Activated CD8-positive, alpha-beta T cell treated with anti-CD3 and anti-CD28 coated beads, Interleukin-2, amount 10 ng/mL, durations not matched to agents 7 days and 5 days (primary cell): Measurements from ENCODE around the gene TEAD1. TPM values are rescaled to one million over a fixed set of nuclear protein-coding genes. Genes with fewer than 3 reads are reported as not detected.

Source experiments
- ATAC-seq: fragments of 150-1000 bp; cut with Tn5 transposase; one replicate; pipeline ENCODE4 v1.10.0; 2021; ENCODE audit warnings: moderate library complexity
- CTCF ChIA-PET: fragments of 350-600 bp; sonication (Branson Sonifier 250); formaldehyde crosslinking; loops from one replicate; lab custom pipeline; 2021; ENCODE audit warnings: antibody characterized with exemption; lab: Charles Lee
- POLR2A ChIA-PET: fragments of 350-600 bp; sonication (Branson Sonifier 250); formaldehyde crosslinking; loops from one replicate; lab custom pipeline; 2021; ENCODE audit warnings: antibody characterized with exemption; lab: Charles Lee
- DNase-seq: peaks from one replicate; pipeline ENCODE4 v3.0.0-alpha.2; 2020
- H3K27ac Mint-ChIP-seq: one replicate; pipeline ENCODE4 v1.8.0; 2021; ENCODE audit warnings: mild to moderate bottlenecking, mixed read lengths
- H3K27me3 Mint-ChIP-seq: one replicate; pipeline ENCODE4 v1.8.0; 2021; ENCODE audit warnings: low read depth, mixed read lengths
- H3K36me3 Mint-ChIP-seq: one replicate; pipeline ENCODE4 v1.8.0; 2021; ENCODE audit warnings: low read depth, mixed read lengths
- H3K4me1 Mint-ChIP-seq: one replicate; pipeline ENCODE4 v1.8.0; 2021; ENCODE audit warnings: low read depth, mixed read lengths
- H3K4me3 Mint-ChIP-seq: one replicate; pipeline ENCODE4 v1.8.0; 2021; ENCODE audit warnings: mild to moderate bottlenecking, mixed read lengths
- H3K9me3 Mint-ChIP-seq: one replicate; pipeline ENCODE4 v1.8.0; 2022; ENCODE audit warnings: mixed read lengths; ENCODE audit not compliant: insufficient read depth
- total RNA-seq, 2 experiments: library from RNA; stranded (reverse); gene quantifications; one replicate each; pipeline ENCODE4 v1.2.3, GENCODE V29; 2021

The TEAD1 gene
- total RNA-seq, 2 experiments from 2014 or later, result 0.05 TPM; not detected in 1

- Mint-ChIP-seq H3K36me3 (no peaks in the 10 kb centered on the region), H3K27me3 (peaks cover 3% of the 10 kb centered on the region), H3K27ac (no peak overlapping the region), H3K9me3 (no peaks in the 10 kb centered on the region), H3K4me3 (no peak overlapping the region), H3K4me1 (no peaks in the 10 kb centered on the region)
- ATAC-seq (no peak), DNase-seq (no peak)
- POLR2A ChIA-PET, result no interaction called here
- CTCF ChIA-PET, result interaction anchor here (1.0 to 1.2 kb wide), 2 partner anchors 8 to 549 kb away, joined by 3 read pairs; no protein-coding TSS in a partner anchor
Observed at GRCh38 chr11:12880327-12880726, 206.1 kb downstream of the TEAD1 start.

- no peaks in the 10 kb centered on the region for H3K27me3 Mint-ChIP-seq
- CTCF ChIA-PET, result interaction anchor here (1.1 to 1.2 kb wide), 3 partner anchors 11 to 594 kb away, joined by 3 to 5 read pairs (median 4); no protein-coding TSS in a partner anchor
Observed at GRCh38 chr11:12882670-12883069, 208.4 kb downstream of the TEAD1 start.

GRCh38 chr11:12884751-12885318 lies 210.6 kb downstream of the TEAD1 start:
- peaks cover 3% of the 10 kb centered on the region for H3K27me3 Mint-ChIP-seq
- no peaks in the 10 kb centered on the region for H3K36me3 Mint-ChIP-seq
- DNase-seq (no peak), ATAC-seq (no peak)
- POLR2A ChIA-PET, result no interaction called here
- no peaks in the 10 kb centered on the region for H3K4me1 Mint-ChIP-seq
- H3K9me3 Mint-ChIP-seq, result no peaks in the 10 kb centered on the region
- H3K27ac Mint-ChIP-seq, result no peak overlapping the region
- H3K4me3 Mint-ChIP-seq, result no peak overlapping the region
- CTCF ChIA-PET, result interaction anchor here (1.6 kb wide), 1 partner anchor 553 kb away, joined by 5 read pairs; no protein-coding TSS in a partner anchor

More at GRCh38 chr11:12882670-12883069, 208.4 kb downstream of the TEAD1 start:
- DNase-seq (no peak), ATAC-seq (no peak)
- Mint-ChIP-seq H3K9me3 (no peaks in the 10 kb centered on the region), H3K4me3 (no peak overlapping the region), H3K27ac (no peak overlapping the region), H3K36me3 (no peaks in the 10 kb centered on the region), H3K4me1 (no peaks in the 10 kb centered on the region)
- POLR2A ChIA-PET, result no interaction called here

- DNase-seq (no peak), ATAC-seq (no peak)
- Mint-ChIP-seq H3K4me3 (no peak overlapping the region), H3K4me1 (no peaks in the 10 kb centered on the region), H3K27ac (no peak overlapping the region), H3K9me3 (no peaks in the 10 kb centered on the region), H3K27me3 (peaks cover 3% of the 10 kb centered on the region), H3K36me3 (no peaks in the 10 kb centered on the region)
- CTCF ChIA-PET, result interaction anchor here (1.6 kb wide), 1 partner anchor 554 kb away, joined by 5 read pairs; no protein-coding TSS in a partner anchor
- POLR2A ChIA-PET, result no interaction called here
Observed at GRCh38 chr11:12885717-12886239, 211.6 kb downstream of the TEAD1 start.

- POLR2A ChIA-PET, result no interaction called here
Observed at GRCh38 chr11:12886508-12886907, 212.3 kb downstream of the TEAD1 start.

GRCh38 chr11:12888525-12889158 lies 214.4 kb downstream of the TEAD1 start:
- peak; percentile 75 for DNase-seq
- Mint-ChIP-seq H3K36me3 (no peaks in the 10 kb centered on the region), H3K4me1 (no peaks in the 10 kb centered on the region), H3K27me3 (peaks cover 3% of the 10 kb centered on the region), H3K27ac (no peak overlapping the region), H3K9me3 (no peaks in the 10 kb centered on the region), H3K4me3 (no peak overlapping the region)
- ChIA-PET POLR2A (no interaction called here), CTCF (interaction anchor here (0.7 to 6.8 kb wide), 21 partner anchors 8 to 600 kb away, joined by 3 to 85 read pairs (median 3); no protein-coding TSS in a partner anchor)
- peak; percentile 60 for ATAC-seq

More at GRCh38 chr11:12886508-12886907, 212.3 kb downstream of the TEAD1 start:
- Mint-ChIP-seq H3K27ac (no peak overlapping the region), H3K4me3 (no peak overlapping the region), H3K4me1 (no peaks in the 10 kb centered on the region), H3K27me3 (peaks cover 3% of the 10 kb centered on the region), H3K36me3 (no peaks in the 10 kb centered on the region), H3K9me3 (no peaks in the 10 kb centered on the region)
- no peak for ATAC-seq
- DNase-seq, result no peak
- CTCF ChIA-PET, result interaction anchor here (1.6 kb wide), 1 partner anchor 555 kb away, joined by 5 read pairs; no protein-coding TSS in a partner anchor

- ATAC-seq, result no peak
- H3K27ac Mint-ChIP-seq, result no peak overlapping the region
- no peak for DNase-seq
- H3K36me3 Mint-ChIP-seq, result no peaks in the 10 kb centered on the region
- no peaks in the 10 kb centered on the region for H3K9me3 Mint-ChIP-seq
- H3K4me1 Mint-ChIP-seq, result no peaks in the 10 kb centered on the region
- peaks cover 3% of the 10 kb centered on the region for H3K27me3 Mint-ChIP-seq
- H3K4me3 Mint-ChIP-seq, result no peak overlapping the region
- ChIA-PET CTCF (interaction anchor here (0.7 to 6.8 kb wide), 21 partner anchors 8 to 601 kb away, joined by 3 to 85 read pairs (median 3); no protein-coding TSS in a partner anchor), POLR2A (no interaction called here)
Observed at GRCh38 chr11:12889243-12889642, 215.0 kb downstream of the TEAD1 start.

GRCh38 chr11:12890476-12890875 lies 216.3 kb downstream of the TEAD1 start:
- no peak for DNase-seq
- ChIA-PET POLR2A (no interaction called here), CTCF (interaction anchor here (2.5 to 6.8 kb wide), 3 partner anchors 291 to 601 kb away, joined by 10 to 85 read pairs (median 45); no protein-coding TSS in a partner anchor)
- H3K27me3 Mint-ChIP-seq, result peaks cover 3% of the 10 kb centered on the region
- no peaks in the 10 kb centered on the region for H3K36me3 Mint-ChIP-seq
- no peak overlapping the region for H3K4me3 Mint-ChIP-seq
- ATAC-seq, result no peak
- no peaks in the 10 kb centered on the region for H3K4me1 Mint-ChIP-seq
- H3K9me3 Mint-ChIP-seq, result no peaks in the 10 kb centered on the region
- H3K27ac Mint-ChIP-seq, result no peak overlapping the region

GRCh38 chr11:12893787-12894672 lies 219.8 kb downstream of the TEAD1 start:
- POLR2A ChIA-PET, result no interaction called here
- ATAC-seq, result no peak
- Mint-ChIP-seq H3K27ac (no peak overlapping the region), H3K4me1 (no peaks in the 10 kb centered on the region), H3K36me3 (no peaks in the 10 kb centered on the region), H3K27me3 (peaks cover 9% of the 10 kb centered on the region), H3K4me3 (no peak overlapping the region), H3K9me3 (no peaks in the 10 kb centered on the region)
- CTCF ChIA-PET, result interaction anchor here (0.8 to 6.8 kb wide), 4 partner anchors 11 to 604 kb away, joined by 3 to 85 read pairs (median 4); no protein-coding TSS in a partner anchor
- DNase-seq, result peak; percentile 69

- no peak for ATAC-seq
- ChIA-PET CTCF (interaction anchor here (0.6 to 1.2 kb wide), 2 partner anchors 9 to 298 kb away, joined by 3 to 4 read pairs; no protein-coding TSS in a partner anchor), POLR2A (no interaction called here)
- no peak overlapping the region for H3K27ac Mint-ChIP-seq
- no peak for DNase-seq
- H3K4me3 Mint-ChIP-seq, result no peak overlapping the region
- H3K9me3 Mint-ChIP-seq, result no peaks in the 10 kb centered on the region
- no peaks in the 10 kb centered on the region for H3K36me3 Mint-ChIP-seq
- peaks cover 3% of the 10 kb centered on the region for H3K4me1 Mint-ChIP-seq
- peaks cover 6% of the 10 kb centered on the region for H3K27me3 Mint-ChIP-seq
Observed at GRCh38 chr11:12897390-12897789, 223.2 kb downstream of the TEAD1 start.

GRCh38 chr11:12897867-12898266 lies 223.6 kb downstream of the TEAD1 start:
- no peaks in the 10 kb centered on the region for H3K9me3 Mint-ChIP-seq
- no peak overlapping the region for H3K27ac Mint-ChIP-seq
- peaks cover 3% of the 10 kb centered on the region for H3K4me1 Mint-ChIP-seq
- H3K4me3 Mint-ChIP-seq, result no peak overlapping the region
- CTCF ChIA-PET, result interaction anchor here (0.6 to 1.5 kb wide), 3 partner anchors 9 to 299 kb away, joined by 3 to 4 read pairs (median 3); no protein-coding TSS in a partner anchor
- POLR2A ChIA-PET, result no interaction called here
- DNase-seq (no peak), ATAC-seq (no peak)
- H3K36me3 Mint-ChIP-seq, result no peaks in the 10 kb centered on the region
- H3K27me3 Mint-ChIP-seq, result peaks cover 6% of the 10 kb centered on the region
